ENCODE data around the gene GBP7. TPM values are rescaled to one million over a fixed set of nuclear protein-coding genes. Genes with fewer than 3 reads are reported as not detected.

GBP7 gene
- total RNA-seq, 1 experiment from 2014 or later, result not detected

GRCh38 chr1:89121641-89122040 is 54.2 kb downstream of the GBP7 start:
- Histone ChIP-seq H2AFZ (ENCODE audit: low read length) (no peak overlapping the region), H3K27ac (ENCODE audit: low read length) (no peak overlapping the region), H3K9ac (ENCODE audit: low read length) (no peak overlapping the region), H3K4me1 (ENCODE audit: low read length) (no peaks in the 10 kb centered on the region), H3K27me3 (ENCODE audit: low read length) (no peaks in the 10 kb centered on the region), H3K79me2 (ENCODE audit: low read length) (no peaks in the 10 kb centered on the region), H3K4me2 (ENCODE audit: low read depth, low read length, poor library complexity, severe bottlenecking) (no peak overlapping the region), H4K20me1 (ENCODE audit: insufficient read depth, low read depth, low read length) (no peaks in the 10 kb centered on the region), H3K9me3 (ENCODE audit: low read length) (no peaks in the 10 kb centered on the region), H3K36me3 (ENCODE audit: insufficient read depth, low read length) (no peaks in the 10 kb centered on the region), H3K4me3 (ENCODE audit: low read length) (no peak overlapping the region), H3K9me2 (replicated peaks; ENCODE audit: insufficient read depth, low read length) (no peaks in the 10 kb centered on the region)
- DNase-seq, result no peak

GRCh38 chr1:89114662-89115061 is 61.1 kb downstream of the GBP7 start:
- Histone ChIP-seq H3K27me3 (ENCODE audit: low read length) (no peaks in the 10 kb centered on the region), H3K9me2 (replicated peaks; ENCODE audit: insufficient read depth, low read length) (no peaks in the 10 kb centered on the region), H3K27ac (ENCODE audit: low read length) (no peak overlapping the region), H2AFZ (ENCODE audit: low read length) (no peak overlapping the region), H4K20me1 (ENCODE audit: insufficient read depth, low read depth, low read length) (no peaks in the 10 kb centered on the region), H3K79me2 (ENCODE audit: low read length) (no peaks in the 10 kb centered on the region), H3K4me3 (ENCODE audit: low read length) (no peak overlapping the region), H3K36me3 (ENCODE audit: insufficient read depth, low read length) (no peaks in the 10 kb centered on the region), H3K9me3 (ENCODE audit: low read length) (no peaks in the 10 kb centered on the region), H3K9ac (ENCODE audit: low read length) (no peak overlapping the region), H3K4me2 (ENCODE audit: low read depth, low read length, poor library complexity, severe bottlenecking) (no peak overlapping the region), H3K4me1 (ENCODE audit: low read length) (no peaks in the 10 kb centered on the region)
- no peak for DNase-seq

GRCh38 chr1:89112871-89113613 is 62.8 kb downstream of the GBP7 start:
- no peak overlapping the region for H3K4me3 ChIP-seq (ENCODE audit: low read length)
- no peaks in the 10 kb centered on the region for H3K36me3 ChIP-seq (ENCODE audit: insufficient read depth, low read length)
- H3K4me2 ChIP-seq (ENCODE audit: low read depth, low read length, poor library complexity, severe bottlenecking), result no peak overlapping the region
- no peak overlapping the region for H2AFZ ChIP-seq (ENCODE audit: low read length)
- no peak overlapping the region for H3K9ac ChIP-seq (ENCODE audit: low read length)
- H3K27me3 ChIP-seq (ENCODE audit: low read length), result no peaks in the 10 kb centered on the region
- H3K4me1 ChIP-seq (ENCODE audit: low read length), result no peaks in the 10 kb centered on the region
- no peak overlapping the region for H3K27ac ChIP-seq (ENCODE audit: low read length)
- DNase-seq, result no peak
- no peaks in the 10 kb centered on the region for H3K9me2 ChIP-seq (replicated peaks; ENCODE audit: insufficient read depth, low read length)
- no peaks in the 10 kb centered on the region for H4K20me1 ChIP-seq (ENCODE audit: insufficient read depth, low read depth, low read length)
- H3K79me2 ChIP-seq (ENCODE audit: low read length), result no peaks in the 10 kb centered on the region
- H3K9me3 ChIP-seq (ENCODE audit: low read length), result no peaks in the 10 kb centered on the region

- H3K36me3 ChIP-seq (ENCODE audit: insufficient read depth, low read length), result no peaks in the 10 kb centered on the region
- H3K79me2 ChIP-seq (ENCODE audit: low read length), result no peaks in the 10 kb centered on the region
- H3K9me3 ChIP-seq (ENCODE audit: low read length), result no peaks in the 10 kb centered on the region
- H3K4me1 ChIP-seq (ENCODE audit: low read length), result no peaks in the 10 kb centered on the region
- H3K9ac ChIP-seq (ENCODE audit: low read length), result no peak overlapping the region
- no peak overlapping the region for H2AFZ ChIP-seq (ENCODE audit: low read length)
- no peaks in the 10 kb centered on the region for H4K20me1 ChIP-seq (ENCODE audit: insufficient read depth, low read depth, low read length)
- no peak for DNase-seq
- H3K27me3 ChIP-seq (ENCODE audit: low read length), result no peaks in the 10 kb centered on the region
- no peaks in the 10 kb centered on the region for H3K9me2 ChIP-seq (replicated peaks; ENCODE audit: insufficient read depth, low read length)
- H3K27ac ChIP-seq (ENCODE audit: low read length), result no peak overlapping the region
- H3K4me2 ChIP-seq (ENCODE audit: low read depth, low read length, poor library complexity, severe bottlenecking), result no peak overlapping the region
- no peak overlapping the region for H3K4me3 ChIP-seq (ENCODE audit: low read length)
Measured at GRCh38 chr1:89104687-89105086, 71.1 kb downstream of the GBP7 start.

- Histone ChIP-seq H3K79me2 (ENCODE audit: low read length) (no peaks in the 10 kb centered on the region), H3K4me3 (ENCODE audit: low read length) (no peak overlapping the region), H3K27me3 (ENCODE audit: low read length) (no peaks in the 10 kb centered on the region), H3K9me3 (ENCODE audit: low read length) (no peaks in the 10 kb centered on the region), H3K27ac (ENCODE audit: low read length) (no peak overlapping the region), H4K20me1 (ENCODE audit: insufficient read depth, low read depth, low read length) (no peaks in the 10 kb centered on the region), H3K4me2 (ENCODE audit: low read depth, low read length, poor library complexity, severe bottlenecking) (no peak overlapping the region), H3K9ac (ENCODE audit: low read length) (no peak overlapping the region), H2AFZ (ENCODE audit: low read length) (no peak overlapping the region), H3K9me2 (replicated peaks; ENCODE audit: insufficient read depth, low read length) (no peaks in the 10 kb centered on the region), H3K4me1 (ENCODE audit: low read length) (no peaks in the 10 kb centered on the region), H3K36me3 (ENCODE audit: insufficient read depth, low read length) (no peaks in the 10 kb centered on the region)
- no peak for DNase-seq
Measured at GRCh38 chr1:89104147-89104546, 71.7 kb downstream of the GBP7 start.

GRCh38 chr1:89102021-89102420 is 73.8 kb downstream of the GBP7 start:
- H3K4me1 ChIP-seq (ENCODE audit: low read length), result no peaks in the 10 kb centered on the region
- no peak overlapping the region for H3K9ac ChIP-seq (ENCODE audit: low read length)
- H3K36me3 ChIP-seq (ENCODE audit: insufficient read depth, low read length), result no peaks in the 10 kb centered on the region
- no peaks in the 10 kb centered on the region for H3K79me2 ChIP-seq (ENCODE audit: low read length)
- no peaks in the 10 kb centered on the region for H3K9me3 ChIP-seq (ENCODE audit: low read length)
- no peak overlapping the region for H2AFZ ChIP-seq (ENCODE audit: low read length)
- no peaks in the 10 kb centered on the region for H3K27me3 ChIP-seq (ENCODE audit: low read length)
- no peak overlapping the region for H3K4me3 ChIP-seq (ENCODE audit: low read length)
- no peaks in the 10 kb centered on the region for H3K9me2 ChIP-seq (replicated peaks; ENCODE audit: insufficient read depth, low read length)
- H3K4me2 ChIP-seq (ENCODE audit: low read depth, low read length, poor library complexity, severe bottlenecking), result no peak overlapping the region
- H4K20me1 ChIP-seq (ENCODE audit: insufficient read depth, low read depth, low read length), result no peaks in the 10 kb centered on the region
- no peak overlapping the region for H3K27ac ChIP-seq (ENCODE audit: low read length)
- no peak for DNase-seq

GRCh38 chr1:89100412-89100811 is 75.4 kb downstream of the GBP7 start:
- no peak for DNase-seq
- Histone ChIP-seq H3K4me2 (ENCODE audit: low read depth, low read length, poor library complexity, severe bottlenecking) (no peak overlapping the region), H2AFZ (ENCODE audit: low read length) (no peak overlapping the region), H3K4me3 (ENCODE audit: low read length) (no peak overlapping the region), H3K9me2 (replicated peaks; ENCODE audit: insufficient read depth, low read length) (no peaks in the 10 kb centered on the region), H3K27me3 (ENCODE audit: low read length) (no peaks in the 10 kb centered on the region), H3K9me3 (ENCODE audit: low read length) (no peaks in the 10 kb centered on the region), H3K27ac (ENCODE audit: low read length) (no peak overlapping the region), H3K4me1 (ENCODE audit: low read length) (no peaks in the 10 kb centered on the region), H3K79me2 (ENCODE audit: low read length) (no peaks in the 10 kb centered on the region), H4K20me1 (ENCODE audit: insufficient read depth, low read depth, low read length) (no peaks in the 10 kb centered on the region), H3K36me3 (ENCODE audit: insufficient read depth, low read length) (no peaks in the 10 kb centered on the region), H3K9ac (ENCODE audit: low read length) (no peak overlapping the region)

- Histone ChIP-seq H3K9me2 (replicated peaks; ENCODE audit: insufficient read depth, low read length) (no peaks in the 10 kb centered on the region), H3K9me3 (ENCODE audit: low read length) (no peaks in the 10 kb centered on the region), H3K4me2 (ENCODE audit: low read depth, low read length, poor library complexity, severe bottlenecking) (no peak overlapping the region), H3K27ac (ENCODE audit: low read length) (no peak overlapping the region), H3K36me3 (ENCODE audit: insufficient read depth, low read length) (no peaks in the 10 kb centered on the region), H3K27me3 (ENCODE audit: low read length) (no peaks in the 10 kb centered on the region), H3K4me3 (ENCODE audit: low read length) (no peak overlapping the region), H2AFZ (ENCODE audit: low read length) (no peak overlapping the region), H4K20me1 (ENCODE audit: insufficient read depth, low read depth, low read length) (no peaks in the 10 kb centered on the region), H3K4me1 (ENCODE audit: low read length) (no peaks in the 10 kb centered on the region), H3K79me2 (ENCODE audit: low read length) (no peaks in the 10 kb centered on the region), H3K9ac (ENCODE audit: low read length) (no peak overlapping the region)
- DNase-seq, result no peak
Measured at GRCh38 chr1:89098857-89099256, 76.9 kb downstream of the GBP7 start.
